Measurements from ENCODE around the gene SESN1.

The SESN1 gene

DNA sequence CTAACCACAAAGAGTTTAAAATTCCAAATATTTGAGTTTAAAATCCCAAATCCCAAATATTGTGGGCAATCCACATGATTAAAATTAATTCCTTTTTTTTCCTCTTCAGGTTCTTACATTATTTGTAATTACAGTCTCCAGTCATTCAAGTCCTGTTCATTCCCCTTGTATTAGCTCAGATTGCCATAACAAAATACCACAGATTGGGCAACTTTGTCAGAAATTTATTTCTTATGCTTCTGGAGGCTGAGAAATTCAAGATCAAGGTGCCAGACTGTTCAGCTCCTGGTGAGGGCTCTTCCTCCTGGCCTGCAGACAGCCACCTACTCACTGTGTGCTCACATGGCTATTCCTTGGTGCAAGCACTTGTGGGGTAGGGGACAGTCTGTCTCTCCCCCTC is 141.0 kb downstream of the SESN1 start:
- Histone ChIP-seq H3K4me1 (ENCODE audit: low read depth, poor library complexity, severe bottlenecking) (peaks cover 25% of the 10 kb centered on the region), H2AFZ (ENCODE audit: low read depth) (no peak overlapping the region), H3K36me3 (ENCODE audit: insufficient read depth) (no peaks in the 10 kb centered on the region), H3K4me2 (no peak overlapping the region), H3K27me3 (ENCODE audit: insufficient read depth, low read depth) (no peaks in the 10 kb centered on the region), H3K79me2 (ENCODE audit: insufficient read depth, low read depth) (no peaks in the 10 kb centered on the region), H3K4me3 (IDR thresholded peaks at IDR 0.05; ENCODE audit: insufficient read depth, low read depth, low read length) (no peak overlapping the region), H4K20me1 (ENCODE audit: insufficient read depth) (no peaks in the 10 kb centered on the region), H3K27ac (no peak overlapping the region), H3K9ac (no peak overlapping the region)
- TF ChIP-seq, protein P1, sequence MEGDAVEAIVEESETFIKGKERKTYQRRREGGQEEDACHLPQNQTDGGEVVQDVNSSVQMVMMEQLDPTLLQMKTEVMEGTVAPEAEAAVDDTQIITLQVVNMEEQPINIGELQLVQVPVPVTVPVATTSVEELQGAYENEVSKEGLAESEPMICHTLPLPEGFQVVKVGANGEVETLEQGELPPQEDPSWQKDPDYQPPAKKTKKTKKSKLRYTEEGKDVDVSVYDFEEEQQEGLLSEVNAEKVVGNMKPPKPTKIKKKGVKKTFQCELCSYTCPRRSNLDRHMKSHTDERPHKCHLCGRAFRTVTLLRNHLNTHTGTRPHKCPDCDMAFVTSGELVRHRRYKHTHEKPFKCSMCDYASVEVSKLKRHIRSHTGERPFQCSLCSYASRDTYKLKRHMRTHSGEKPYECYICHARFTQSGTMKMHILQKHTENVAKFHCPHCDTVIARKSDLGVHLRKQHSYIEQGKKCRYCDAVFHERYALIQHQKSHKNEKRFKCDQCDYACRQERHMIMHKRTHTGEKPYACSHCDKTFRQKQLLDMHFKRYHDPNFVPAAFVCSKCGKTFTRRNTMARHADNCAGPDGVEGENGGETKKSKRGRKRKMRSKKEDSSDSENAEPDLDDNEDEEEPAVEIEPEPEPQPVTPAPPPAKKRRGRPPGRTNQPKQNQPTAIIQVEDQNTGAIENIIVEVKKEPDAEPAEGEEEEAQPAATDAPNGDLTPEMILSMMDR (conservative IDR thresholded peaks at IDR 0.05; ENCODE audit: low read depth, low read length): no peak

DNA sequence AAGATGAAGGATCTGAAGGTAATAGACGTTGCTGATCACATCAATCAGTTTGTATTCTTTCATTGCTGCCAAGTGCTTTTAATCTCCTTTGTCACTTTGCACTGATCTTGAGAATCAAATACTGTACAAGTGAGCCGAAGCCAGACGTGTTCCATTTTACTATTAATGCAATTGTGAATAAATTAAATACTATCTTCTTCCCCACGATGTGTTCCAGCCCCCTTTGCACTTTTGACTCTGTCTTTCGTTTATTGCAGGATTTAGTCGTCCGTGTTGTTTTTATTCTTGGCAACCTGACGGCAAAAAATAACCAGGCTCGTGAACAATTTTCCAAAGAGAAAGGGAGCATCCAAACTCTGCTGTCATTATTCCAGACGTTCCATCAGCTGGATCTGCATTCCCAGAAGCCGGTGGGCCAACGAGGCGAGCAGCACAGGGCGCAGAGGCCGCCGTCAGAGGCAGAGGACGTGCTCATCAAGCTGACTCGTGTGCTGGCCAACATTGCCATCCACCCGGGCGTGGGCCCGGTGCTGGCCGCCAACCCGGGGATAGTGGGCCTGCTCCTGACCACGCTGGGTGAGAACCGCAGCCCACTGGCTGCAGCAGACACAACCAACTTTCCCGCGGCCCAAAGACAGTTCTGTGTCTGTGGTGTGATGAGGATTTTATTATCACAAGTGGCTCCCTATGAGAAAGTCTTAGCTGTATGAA is 141.7 kb downstream of the SESN1 start:
- Histone ChIP-seq H3K27ac (no peak overlapping the region), H3K9ac (no peak overlapping the region), H4K20me1 (ENCODE audit: insufficient read depth) (no peaks in the 10 kb centered on the region), H3K79me2 (ENCODE audit: insufficient read depth, low read depth) (no peaks in the 10 kb centered on the region), H3K4me2 (no peak overlapping the region), H3K4me1 (ENCODE audit: low read depth, poor library complexity, severe bottlenecking) (peaks cover 25% of the 10 kb centered on the region), H2AFZ (ENCODE audit: low read depth) (no peak overlapping the region), H3K4me3 (IDR thresholded peaks at IDR 0.05; ENCODE audit: insufficient read depth, low read depth, low read length) (no peak overlapping the region), H3K36me3 (ENCODE audit: insufficient read depth) (no peaks in the 10 kb centered on the region), H3K27me3 (ENCODE audit: insufficient read depth, low read depth) (no peaks in the 10 kb centered on the region)
- TF ChIP-seq, protein P1 (conservative IDR thresholded peaks at IDR 0.05; ENCODE audit: low read depth, low read length): no peak

DNA sequence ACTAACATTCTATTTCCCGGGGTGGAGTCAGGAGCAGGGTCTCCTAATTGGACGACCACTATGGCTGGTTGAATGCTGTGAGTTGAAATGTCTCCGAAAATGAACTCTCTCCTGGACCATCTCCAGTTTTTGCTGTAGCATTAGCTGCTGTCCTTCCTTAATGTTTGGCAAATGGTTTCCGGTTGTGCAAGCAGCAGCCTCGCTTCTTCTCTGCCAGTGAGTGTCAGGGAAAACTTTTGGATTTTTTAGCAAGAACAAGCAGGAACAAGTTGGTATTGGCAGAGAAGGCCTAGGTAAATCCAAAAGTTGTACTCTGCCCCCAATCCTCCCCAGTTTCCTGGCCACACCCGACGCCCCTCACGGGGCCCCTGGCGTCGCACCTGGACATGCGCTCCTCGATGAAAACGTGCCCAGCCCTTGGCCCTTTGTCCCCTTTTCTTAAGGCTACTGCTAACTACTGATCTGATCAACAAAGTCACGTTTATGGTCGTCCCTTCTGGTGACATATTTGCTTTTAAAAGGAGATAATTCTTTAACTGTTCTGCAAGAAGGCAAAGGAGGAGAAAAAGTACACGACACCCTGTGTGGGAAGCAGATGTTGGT is 143.2 kb downstream of the SESN1 start:
- peaks cover 19% of the 10 kb centered on the region for H3K4me1 ChIP-seq (ENCODE audit: low read depth, poor library complexity, severe bottlenecking)
- H3K4me3 ChIP-seq (IDR thresholded peaks at IDR 0.05; ENCODE audit: insufficient read depth, low read depth, low read length): no peak overlapping the region
- H3K27ac ChIP-seq: no peak overlapping the region
- H3K36me3 ChIP-seq (ENCODE audit: insufficient read depth): no peaks in the 10 kb centered on the region
- H4K20me1 ChIP-seq (ENCODE audit: insufficient read depth): no peaks in the 10 kb centered on the region
- H3K79me2 ChIP-seq (ENCODE audit: insufficient read depth, low read depth): no peaks in the 10 kb centered on the region
- H3K27me3 ChIP-seq (ENCODE audit: insufficient read depth, low read depth): no peaks in the 10 kb centered on the region
- no peak overlapping the region for H2AFZ ChIP-seq (ENCODE audit: low read depth)
- TF ChIP-seq, protein P1 (conservative IDR thresholded peaks at IDR 0.05; ENCODE audit: low read depth, low read length): no peak
- H3K9ac ChIP-seq: no peak overlapping the region
- no peak overlapping the region for H3K4me2 ChIP-seq

DNA sequence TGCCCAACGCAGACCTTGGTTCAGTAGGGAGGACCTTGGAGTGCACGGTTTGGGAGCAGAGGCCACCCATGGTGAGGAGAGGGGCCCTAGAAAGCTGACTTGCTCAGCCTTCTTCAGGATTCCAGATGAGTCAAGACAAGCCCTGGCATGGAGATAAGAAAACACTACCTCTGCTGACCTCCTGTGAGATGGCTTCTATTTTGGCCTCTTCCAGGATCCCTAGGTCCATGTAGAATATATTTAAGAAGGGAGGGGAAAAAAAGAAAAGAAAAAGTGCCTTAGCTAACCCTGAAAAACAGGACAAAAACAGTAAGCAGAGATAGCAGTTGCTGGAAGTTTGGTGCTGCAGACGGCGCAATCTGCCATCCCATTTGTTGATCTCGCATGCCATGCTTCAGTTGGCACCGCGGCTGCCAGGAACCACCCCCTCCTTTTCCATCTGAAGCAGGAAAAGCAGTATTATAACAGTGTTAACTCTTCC is 146.4 kb downstream of the SESN1 start:
- no peak overlapping the region for H3K4me3 ChIP-seq (IDR thresholded peaks at IDR 0.05; ENCODE audit: insufficient read depth, low read depth, low read length)
- H2AFZ ChIP-seq (ENCODE audit: low read depth): no peak overlapping the region
- TF ChIP-seq, protein P1 (conservative IDR thresholded peaks at IDR 0.05; ENCODE audit: low read depth, low read length): no peak
- H3K79me2 ChIP-seq (ENCODE audit: insufficient read depth, low read depth): no peaks in the 10 kb centered on the region
- H4K20me1 ChIP-seq (ENCODE audit: insufficient read depth): no peaks in the 10 kb centered on the region
- no peak overlapping the region for H3K27ac ChIP-seq
- H3K4me1 ChIP-seq (ENCODE audit: low read depth, poor library complexity, severe bottlenecking): peaks cover 7% of the 10 kb centered on the region
- no peaks in the 10 kb centered on the region for H3K36me3 ChIP-seq (ENCODE audit: insufficient read depth)
- H3K4me2 ChIP-seq: no peak overlapping the region
- H3K9ac ChIP-seq: no peak overlapping the region
- no peaks in the 10 kb centered on the region for H3K27me3 ChIP-seq (ENCODE audit: insufficient read depth, low read depth)

Data from KMS-11 (cell line).